ENCODE data around the gene RNF223. TPM values are rescaled to one million over a fixed set of nuclear protein-coding genes. Genes with fewer than 3 reads are reported as not detected.
A peak's percentile ranks its signal among the peaks of the same experiment; 100 is the strongest.

The RNF223 gene
- total and polyA plus RNA-seq, 2 of the 13 experiments (the other 11 are each of a cell fraction or from before 2014, with no cell fraction given), result 0.03 TPM; not detected in 1

GRCh38 chr1:1063945-1064831, 9.9 kb downstream of the RNF223 start (continued):
- TF ChIP-seq, protein P1, sequence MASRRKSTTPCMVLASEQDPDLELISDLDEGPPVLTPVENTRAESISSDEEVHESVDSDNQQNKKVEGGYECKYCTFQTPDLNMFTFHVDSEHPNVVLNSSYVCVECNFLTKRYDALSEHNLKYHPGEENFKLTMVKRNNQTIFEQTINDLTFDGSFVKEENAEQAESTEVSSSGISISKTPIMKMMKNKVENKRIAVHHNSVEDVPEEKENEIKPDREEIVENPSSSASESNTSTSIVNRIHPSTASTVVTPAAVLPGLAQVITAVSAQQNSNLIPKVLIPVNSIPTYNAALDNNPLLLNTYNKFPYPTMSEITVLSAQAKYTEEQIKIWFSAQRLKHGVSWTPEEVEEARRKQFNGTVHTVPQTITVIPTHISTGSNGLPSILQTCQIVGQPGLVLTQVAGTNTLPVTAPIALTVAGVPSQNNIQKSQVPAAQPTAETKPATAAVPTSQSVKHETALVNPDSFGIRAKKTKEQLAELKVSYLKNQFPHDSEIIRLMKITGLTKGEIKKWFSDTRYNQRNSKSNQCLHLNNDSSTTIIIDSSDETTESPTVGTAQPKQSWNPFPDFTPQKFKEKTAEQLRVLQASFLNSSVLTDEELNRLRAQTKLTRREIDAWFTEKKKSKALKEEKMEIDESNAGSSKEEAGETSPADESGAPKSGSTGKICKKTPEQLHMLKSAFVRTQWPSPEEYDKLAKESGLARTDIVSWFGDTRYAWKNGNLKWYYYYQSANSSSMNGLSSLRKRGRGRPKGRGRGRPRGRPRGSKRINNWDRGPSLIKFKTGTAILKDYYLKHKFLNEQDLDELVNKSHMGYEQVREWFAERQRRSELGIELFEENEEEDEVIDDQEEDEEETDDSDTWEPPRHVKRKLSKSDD (CRISPR knock-in tag; IDR thresholded peaks at IDR 0.05; ENCODE audit: low read depth), result 0 out of 2 replicates have a peak, but pooled peaks have one; percentile 29
- TF ChIP-seq ZFP36 (IDR thresholded peaks at IDR 0.05; ENCODE audit: borderline replicate concordance, low read depth, low read length, partially characterized antibody), result no peak
- no peak for TF ChIP-seq BORCS8-MEF2B (CRISPR knock-in tag; IDR thresholded peaks at IDR 0.05)
- TF ChIP-seq NCOA5 (CRISPR knock-in tag; IDR thresholded peaks at IDR 0.05), result no peak
- TF ChIP-seq STAT6 (CRISPR knock-in tag; IDR thresholded peaks at IDR 0.05; ENCODE audit: borderline replicate concordance), result no peak
- peak; percentile 95 for TF ChIP-seq MEIS1 (CRISPR knock-in tag; IDR thresholded peaks at IDR 0.05; ENCODE audit: borderline replicate concordance)
- no peak for TF ChIP-seq LCORL (IDR thresholded peaks at IDR 0.05)
- peak; percentile 93 for TF ChIP-seq LCORL (CRISPR knock-in tag; IDR thresholded peaks at IDR 0.05)
- TF ChIP-seq IKZF5 (CRISPR knock-in tag; IDR thresholded peaks at IDR 0.05), result no peak
- no peak for TF ChIP-seq IRF2 (CRISPR knock-in tag; IDR thresholded peaks at IDR 0.05)
- TF ChIP-seq, protein P2, sequence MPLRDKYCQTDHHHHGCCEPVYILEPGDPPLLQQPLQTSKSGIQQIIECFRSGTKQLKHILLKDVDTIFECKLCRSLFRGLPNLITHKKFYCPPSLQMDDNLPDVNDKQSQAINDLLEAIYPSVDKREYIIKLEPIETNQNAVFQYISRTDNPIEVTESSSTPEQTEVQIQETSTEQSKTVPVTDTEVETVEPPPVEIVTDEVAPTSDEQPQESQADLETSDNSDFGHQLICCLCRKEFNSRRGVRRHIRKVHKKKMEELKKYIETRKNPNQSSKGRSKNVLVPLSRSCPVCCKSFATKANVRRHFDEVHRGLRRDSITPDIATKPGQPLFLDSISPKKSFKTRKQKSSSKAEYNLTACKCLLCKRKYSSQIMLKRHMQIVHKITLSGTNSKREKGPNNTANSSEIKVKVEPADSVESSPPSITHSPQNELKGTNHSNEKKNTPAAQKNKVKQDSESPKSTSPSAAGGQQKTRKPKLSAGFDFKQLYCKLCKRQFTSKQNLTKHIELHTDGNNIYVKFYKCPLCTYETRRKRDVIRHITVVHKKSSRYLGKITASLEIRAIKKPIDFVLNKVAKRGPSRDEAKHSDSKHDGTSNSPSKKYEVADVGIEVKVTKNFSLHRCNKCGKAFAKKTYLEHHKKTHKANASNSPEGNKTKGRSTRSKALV (CRISPR knock-in tag; IDR thresholded peaks at IDR 0.05), result 0 out of 2 replicates have a peak, but pooled peaks have one; percentile 26
- TF ChIP-seq ELF1 (CRISPR knock-in tag; IDR thresholded peaks at IDR 0.05), result peak; percentile 78
- TF ChIP-seq, protein P3, sequence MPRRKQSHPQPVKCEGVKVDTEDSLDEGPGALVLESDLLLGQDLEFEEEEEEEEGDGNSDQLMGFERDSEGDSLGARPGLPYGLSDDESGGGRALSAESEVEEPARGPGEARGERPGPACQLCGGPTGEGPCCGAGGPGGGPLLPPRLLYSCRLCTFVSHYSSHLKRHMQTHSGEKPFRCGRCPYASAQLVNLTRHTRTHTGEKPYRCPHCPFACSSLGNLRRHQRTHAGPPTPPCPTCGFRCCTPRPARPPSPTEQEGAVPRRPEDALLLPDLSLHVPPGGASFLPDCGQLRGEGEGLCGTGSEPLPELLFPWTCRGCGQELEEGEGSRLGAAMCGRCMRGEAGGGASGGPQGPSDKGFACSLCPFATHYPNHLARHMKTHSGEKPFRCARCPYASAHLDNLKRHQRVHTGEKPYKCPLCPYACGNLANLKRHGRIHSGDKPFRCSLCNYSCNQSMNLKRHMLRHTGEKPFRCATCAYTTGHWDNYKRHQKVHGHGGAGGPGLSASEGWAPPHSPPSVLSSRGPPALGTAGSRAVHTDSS (CRISPR knock-in tag; conservative IDR thresholded peaks at IDR 0.05), result 0 out of 2 replicates have a peak, but pooled peaks have one; percentile 82
- TF ChIP-seq ZBTB3 (CRISPR knock-in tag; IDR thresholded peaks at IDR 0.05; ENCODE audit: borderline replicate concordance, low read depth), result 0 out of 2 replicates have a peak, but pooled peaks have one; percentile 68
- peak; percentile 87 for TF ChIP-seq JUNB (CRISPR knock-in tag; IDR thresholded peaks at IDR 0.05; ENCODE audit: borderline replicate concordance)
- peak; percentile 50 for TF ChIP-seq HNRNPK (IDR thresholded peaks at IDR 0.05; ENCODE audit: low read depth, low read length, poor library complexity, severe bottlenecking)
- TF ChIP-seq HES4 (CRISPR knock-in tag; IDR thresholded peaks at IDR 0.05; ENCODE audit: borderline replicate concordance), result no peak
- TF ChIP-seq AHR (CRISPR knock-in tag; IDR thresholded peaks at IDR 0.05), result no peak

Measured in HepG2 (cell line).